AG09309 (cell line): Measurements from ENCODE around the gene DDX23.

Experiments used
- DNase-seq: peaks from one replicate; pipeline ENCODE4 v3.0.0-alpha.2; 2010; ENCODE audit warnings: low read depth
- H3K4me3 ChIP-seq: 2 replicates; pipeline ENCODE4 v1.5.1; 2011; ENCODE audit warnings: mild to moderate bottlenecking, low read depth, low read length, moderate library complexity; ENCODE audit not compliant: control insufficient read depth
- CTCF ChIP-seq: IDR thresholded peaks from 2 replicates; pipeline ENCODE4 v1.5.1; 2011; ENCODE audit warnings: mild to moderate bottlenecking, low read depth, low read length, inconsistent platforms; ENCODE audit not compliant: insufficient read depth, control insufficient read depth; ENCODE audit errors: missing control alignments

The DDX23 gene

DNA sequence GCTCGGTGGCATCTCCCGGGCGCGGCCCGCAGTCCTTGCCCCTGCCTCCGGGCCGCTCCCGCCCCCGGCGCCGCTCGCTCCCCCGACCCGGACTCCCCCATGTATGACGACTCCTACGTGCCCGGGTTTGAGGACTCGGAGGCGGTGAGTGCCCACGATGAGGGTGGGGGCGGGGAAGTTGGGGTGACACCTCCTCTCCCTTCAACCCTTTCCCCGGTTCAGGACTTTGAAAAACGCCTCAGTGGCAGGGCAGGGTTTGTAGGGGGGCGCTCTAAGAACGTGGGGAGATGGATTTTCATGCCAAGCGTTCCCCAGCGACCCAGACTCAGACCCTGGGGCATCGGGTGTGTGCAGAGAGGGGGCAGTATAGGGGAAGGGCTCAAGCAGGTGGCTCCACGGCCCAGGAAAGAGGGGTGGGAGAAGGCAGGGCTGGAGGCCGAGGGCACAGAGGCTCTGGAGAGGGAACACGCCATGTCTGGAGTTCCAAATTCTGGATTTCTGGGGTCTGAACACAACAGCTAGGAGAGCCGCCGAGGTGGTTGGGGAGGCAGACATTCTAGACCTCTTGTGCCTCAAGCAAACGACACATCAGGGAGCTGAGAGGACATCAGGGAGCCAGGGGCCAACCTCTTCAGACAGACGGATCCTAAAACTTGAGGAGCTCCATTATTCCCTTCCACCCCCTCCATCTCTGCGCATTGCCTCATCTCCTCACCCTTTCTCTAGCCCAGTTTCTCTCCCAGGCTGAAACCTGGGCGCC is 33.0 kb downstream of the DDX23 start:
- H3K4me3 ChIP-seq, result peak overlapping the region; percentile 84
- peak; percentile 17 for TF ChIP-seq CTCF
- no peak for DNase-seq

- peak within 1 kb of the TSS; percentile 84 for H3K4me3 ChIP-seq
- no peak for TF ChIP-seq CTCF
- DNase-seq, result no peak
Observed at GRCh38 chr12:48817873-48818830, 33.8 kb downstream of the DDX23 start, which contains the start of gene CACNB3. TSS of gene CACNB3 (plus strand) at chr12:48818496. CDS start at chr12:48818930, 434 bp downstream.

- no peak for DNase-seq
- TF ChIP-seq CTCF, result no peak
- no peak overlapping the region; the same call in 1 of the 2 replicates for H3K4me3 ChIP-seq
Observed at GRCh38 chr12:48816143-48816854, 35.7 kb downstream of the DDX23 start.

DNA sequence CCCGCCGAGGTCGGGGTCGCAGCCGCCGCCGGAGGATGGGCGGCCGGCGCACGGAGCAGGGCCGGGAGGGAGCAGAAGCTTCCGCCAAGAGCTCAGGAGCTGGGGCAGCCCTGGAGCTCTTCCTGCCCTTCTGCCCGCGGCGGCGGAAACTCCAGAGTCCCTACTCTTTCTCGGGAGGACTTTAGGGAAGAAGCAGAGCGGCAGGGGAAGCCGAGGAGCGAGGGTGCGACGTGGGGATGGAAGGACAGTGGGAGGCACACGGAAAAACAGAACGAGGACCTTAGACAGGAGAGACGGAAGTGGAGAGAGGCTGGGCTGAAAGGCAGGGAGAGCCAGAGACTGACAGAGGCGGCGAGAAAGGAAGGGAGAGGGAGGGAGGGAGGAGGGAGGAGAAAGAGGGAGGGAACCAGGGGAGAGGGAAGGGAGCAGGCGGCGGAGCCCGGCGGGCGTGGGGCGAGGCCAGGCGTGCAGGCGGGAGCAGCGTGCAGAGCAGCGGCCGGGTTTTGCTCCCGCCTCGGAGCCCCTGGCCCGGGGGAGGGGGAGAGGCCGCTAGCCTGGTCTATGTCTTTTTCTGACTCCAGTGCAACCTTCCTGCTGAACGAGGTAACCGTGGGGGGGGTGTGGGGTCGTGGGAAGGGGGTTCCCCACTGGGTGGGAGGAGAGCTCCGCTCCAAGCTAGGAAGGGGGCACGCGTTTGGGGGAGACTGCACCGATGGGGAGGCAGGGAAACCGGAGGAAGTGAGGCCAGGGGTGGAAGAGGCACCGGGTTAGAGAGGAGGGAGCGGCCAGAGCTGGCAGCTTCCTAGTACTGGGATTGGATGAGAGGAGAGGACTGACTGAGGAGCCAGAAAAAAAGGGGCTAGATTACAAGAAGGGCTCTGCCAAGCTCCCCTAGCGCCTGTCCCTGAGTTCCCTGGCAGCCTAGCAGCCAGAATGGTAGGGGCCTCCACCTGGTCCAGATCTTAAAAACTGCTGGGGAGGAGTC is 36.5 kb downstream of the DDX23 start:
- DNase-seq, result no peak
- no peak for TF ChIP-seq CTCF
- H3K4me3 ChIP-seq, result peak overlapping the region; percentile 93

DNA sequence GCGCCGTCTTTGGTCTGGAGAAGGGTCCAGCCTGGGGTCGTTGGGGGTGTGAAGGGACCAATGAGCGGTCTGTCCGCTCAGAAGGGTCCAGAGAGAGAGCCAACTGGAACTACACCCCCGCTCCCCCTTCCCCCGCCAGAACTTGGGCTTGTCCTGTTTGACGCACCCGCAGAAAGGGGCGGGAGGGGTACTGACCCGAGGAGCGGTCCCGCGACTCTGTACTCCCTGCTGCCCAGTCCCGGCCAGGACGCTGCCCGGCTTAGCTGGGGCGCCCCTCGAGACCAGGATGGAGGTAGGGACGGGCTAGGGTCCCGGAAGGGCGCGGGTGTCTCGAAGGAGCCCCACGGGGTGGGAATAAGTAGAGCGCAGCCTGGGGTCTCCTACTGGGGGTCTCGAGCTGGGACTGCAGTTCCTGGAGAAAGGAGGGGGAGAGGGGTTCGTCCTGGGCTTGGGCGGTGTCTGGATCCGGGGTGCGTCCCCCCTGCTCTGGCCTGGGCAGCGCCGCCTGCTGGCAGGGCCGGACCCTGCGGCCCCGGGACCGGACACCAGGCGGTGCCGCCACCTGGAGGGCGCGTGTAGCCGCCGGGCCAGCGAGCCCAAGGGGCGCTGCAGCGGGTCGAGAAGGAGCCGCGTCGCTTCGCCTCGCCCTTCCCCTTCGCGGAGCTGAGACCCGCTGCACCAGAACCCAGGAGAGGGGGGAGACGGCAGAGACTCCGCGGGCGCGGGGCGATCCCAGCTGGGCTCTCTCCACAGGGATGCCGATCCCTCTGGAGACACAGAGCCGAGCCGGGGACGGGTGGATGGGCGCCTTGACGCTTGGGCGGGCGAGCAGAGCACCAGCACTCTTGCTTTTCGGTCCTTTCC is 37.5 kb downstream of the DDX23 start:
- peak; percentile 88 for TF ChIP-seq CTCF
- peak overlapping the region; percentile 93 for H3K4me3 ChIP-seq
- no peak for DNase-seq
